ENCODE data around the gene HDAC9. TPM values are rescaled to one million over a fixed set of nuclear protein-coding genes. Genes with fewer than 3 reads are reported as not detected.
A peak's percentile ranks its signal among the peaks of the same experiment; 100 is the strongest.

Gene HDAC9
- total RNA-seq, 1 donor = 55.0 TPM

DNA sequence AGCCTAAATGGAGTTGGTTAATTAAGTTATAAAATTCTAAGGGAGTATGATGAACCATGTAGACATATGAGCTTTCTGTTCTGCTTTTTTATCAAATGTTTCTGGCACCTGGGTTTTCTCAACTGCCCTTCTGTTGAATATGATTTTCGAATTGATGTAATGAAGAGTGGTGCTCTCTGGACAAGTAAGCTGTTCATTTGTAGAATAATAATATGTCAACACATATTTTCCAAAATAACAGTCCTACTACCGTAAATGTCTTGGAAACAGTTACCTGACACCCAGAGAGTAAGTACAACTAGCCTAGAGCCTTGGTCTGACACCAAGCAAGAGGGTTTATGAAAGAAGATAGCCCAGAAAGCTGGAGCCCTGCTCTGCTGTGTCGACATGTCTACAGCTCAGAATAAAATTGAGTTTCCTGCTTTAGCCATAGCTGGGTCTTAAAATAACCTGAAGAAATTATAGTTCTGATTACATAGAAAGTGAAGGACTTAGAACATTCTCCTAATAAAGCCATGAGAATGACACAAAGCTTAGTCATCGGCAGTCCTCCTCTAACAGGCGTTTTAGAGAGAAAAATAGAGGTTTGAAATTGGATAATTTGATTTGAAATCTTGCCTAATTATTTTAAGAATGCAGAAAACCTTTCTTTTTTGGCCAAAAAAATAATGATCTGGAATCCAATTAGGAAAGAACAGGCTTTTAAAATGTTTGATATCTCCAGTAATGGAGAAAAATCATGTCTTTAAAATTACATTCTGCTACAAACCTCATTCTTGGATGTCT is 25.1 kb downstream of the HDAC9 start:
- TF ChIP-seq, protein P1, sequence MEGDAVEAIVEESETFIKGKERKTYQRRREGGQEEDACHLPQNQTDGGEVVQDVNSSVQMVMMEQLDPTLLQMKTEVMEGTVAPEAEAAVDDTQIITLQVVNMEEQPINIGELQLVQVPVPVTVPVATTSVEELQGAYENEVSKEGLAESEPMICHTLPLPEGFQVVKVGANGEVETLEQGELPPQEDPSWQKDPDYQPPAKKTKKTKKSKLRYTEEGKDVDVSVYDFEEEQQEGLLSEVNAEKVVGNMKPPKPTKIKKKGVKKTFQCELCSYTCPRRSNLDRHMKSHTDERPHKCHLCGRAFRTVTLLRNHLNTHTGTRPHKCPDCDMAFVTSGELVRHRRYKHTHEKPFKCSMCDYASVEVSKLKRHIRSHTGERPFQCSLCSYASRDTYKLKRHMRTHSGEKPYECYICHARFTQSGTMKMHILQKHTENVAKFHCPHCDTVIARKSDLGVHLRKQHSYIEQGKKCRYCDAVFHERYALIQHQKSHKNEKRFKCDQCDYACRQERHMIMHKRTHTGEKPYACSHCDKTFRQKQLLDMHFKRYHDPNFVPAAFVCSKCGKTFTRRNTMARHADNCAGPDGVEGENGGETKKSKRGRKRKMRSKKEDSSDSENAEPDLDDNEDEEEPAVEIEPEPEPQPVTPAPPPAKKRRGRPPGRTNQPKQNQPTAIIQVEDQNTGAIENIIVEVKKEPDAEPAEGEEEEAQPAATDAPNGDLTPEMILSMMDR (IDR thresholded peaks at IDR 0.05; ENCODE audit: insufficient read depth, low read length) = no peak
- peak; percentile 72 for DNase-seq (ENCODE audit: low read depth)
- H3K4me3 ChIP-seq (ENCODE audit: low read depth, low read length) = no peak overlapping the region

DNA sequence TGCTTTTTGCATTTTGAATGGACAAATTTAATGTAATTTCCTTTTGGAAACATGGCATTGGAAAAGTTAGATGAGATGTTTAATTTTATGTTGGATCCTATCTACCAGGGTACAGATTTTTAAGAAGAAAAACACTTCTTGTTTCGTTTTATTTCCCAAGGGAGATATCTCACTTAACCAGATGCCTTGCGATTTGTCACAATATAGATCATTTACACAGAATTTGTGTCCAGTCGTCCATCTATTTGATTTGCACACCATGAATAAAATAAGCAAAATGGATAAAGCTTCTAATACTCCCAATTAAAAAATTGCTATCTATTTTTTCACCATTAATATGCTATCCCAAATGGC is 25.7 kb downstream of the HDAC9 start:
- DNase-seq (ENCODE audit: low read depth) = peak; percentile 9
- TF ChIP-seq, protein P1 (IDR thresholded peaks at IDR 0.05; ENCODE audit: insufficient read depth, low read length) = no peak
- H3K4me3 ChIP-seq (ENCODE audit: low read depth, low read length) = no peak overlapping the region

DNA sequence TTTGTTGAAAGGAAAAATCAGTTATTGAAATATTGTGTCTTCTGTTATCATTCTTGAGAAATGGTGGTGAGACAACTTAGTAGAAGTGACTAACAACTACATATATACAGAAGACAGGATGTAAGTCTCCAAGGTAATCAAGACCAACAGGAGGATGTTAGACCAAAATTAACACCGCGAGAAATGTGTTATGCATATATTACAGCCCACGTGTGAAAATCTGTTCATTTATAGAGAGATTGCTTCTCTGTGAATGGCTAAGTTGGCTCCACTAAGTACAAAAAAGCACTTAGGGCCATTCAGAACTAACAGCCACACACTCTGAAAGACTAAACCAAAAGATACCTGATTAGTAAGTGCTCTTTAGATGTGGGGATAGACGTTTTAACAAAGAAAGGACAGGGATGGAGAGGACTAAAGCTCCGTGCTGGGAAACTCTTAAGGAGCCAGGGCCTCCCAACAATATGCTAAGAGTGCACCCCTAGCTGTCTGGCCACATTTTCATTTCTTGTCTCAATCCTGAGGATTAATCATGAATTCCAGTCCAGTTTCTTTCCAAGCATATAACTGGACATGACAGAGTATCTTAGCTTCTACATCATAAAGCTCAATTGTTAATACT is 26.5 kb downstream of the HDAC9 start:
- TF ChIP-seq, protein P1 (IDR thresholded peaks at IDR 0.05; ENCODE audit: insufficient read depth, low read length) = no peak

DNA sequence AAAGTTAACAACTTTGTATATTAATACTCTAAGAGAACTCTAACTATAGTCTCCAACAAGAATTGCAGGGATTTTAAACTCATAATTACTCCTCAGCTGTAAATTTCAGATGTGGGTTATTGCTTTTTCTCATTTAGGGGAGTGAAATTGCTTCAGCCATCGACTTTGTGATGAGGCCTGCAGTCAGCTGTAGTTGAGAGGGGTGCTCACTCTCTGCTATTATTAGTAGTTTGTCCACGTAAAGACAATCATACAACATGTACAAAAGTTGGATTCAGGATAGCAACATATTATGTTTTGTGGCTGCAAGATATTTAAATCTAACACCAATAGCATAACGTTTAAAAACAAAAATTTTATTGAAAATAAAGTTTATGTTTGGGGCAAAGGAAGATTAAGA is 28.7 kb downstream of the HDAC9 start:
- H3K4me3 ChIP-seq (ENCODE audit: low read depth, low read length) = no peak overlapping the region

More for the DNA sequence above, 26.5 kb downstream of the HDAC9 start:
- DNase-seq (ENCODE audit: low read depth) = no peak
- H3K4me3 ChIP-seq (ENCODE audit: low read depth, low read length) = no peak overlapping the region

DNA sequence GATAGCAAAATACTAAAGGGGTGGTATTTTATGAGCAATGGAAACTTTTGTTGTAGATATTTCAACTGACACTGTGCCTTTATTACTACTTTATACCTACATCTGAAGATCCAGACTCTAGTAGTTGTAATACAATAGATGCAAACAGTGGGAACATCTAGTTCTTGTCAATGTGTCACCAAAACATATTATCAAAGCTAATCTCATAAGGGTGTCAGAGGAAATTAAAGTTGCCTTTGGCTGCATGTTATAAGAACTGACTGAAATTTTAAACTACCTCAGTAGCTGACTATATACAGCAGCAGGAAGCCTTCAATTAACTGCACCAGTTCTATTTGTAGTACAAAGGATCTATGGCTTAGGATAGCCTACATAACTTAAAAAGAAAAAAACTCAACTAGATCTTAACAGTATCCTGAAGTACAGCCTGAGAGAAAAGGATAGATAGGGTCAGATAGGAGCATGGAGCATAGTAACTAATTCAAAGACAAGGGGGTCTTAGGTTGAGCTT is 30.9 kb downstream of the HDAC9 start:
- DNase-seq (ENCODE audit: low read depth) = no peak
- TF ChIP-seq, protein P1 (IDR thresholded peaks at IDR 0.05; ENCODE audit: insufficient read depth, low read length) = no peak
- no peak overlapping the region for H3K4me3 ChIP-seq (ENCODE audit: low read depth, low read length)

More for the DNA sequence above, 28.7 kb downstream of the HDAC9 start:
- DNase-seq (ENCODE audit: low read depth) = no peak
- TF ChIP-seq, protein P1 (IDR thresholded peaks at IDR 0.05; ENCODE audit: insufficient read depth, low read length) = no peak

DNA sequence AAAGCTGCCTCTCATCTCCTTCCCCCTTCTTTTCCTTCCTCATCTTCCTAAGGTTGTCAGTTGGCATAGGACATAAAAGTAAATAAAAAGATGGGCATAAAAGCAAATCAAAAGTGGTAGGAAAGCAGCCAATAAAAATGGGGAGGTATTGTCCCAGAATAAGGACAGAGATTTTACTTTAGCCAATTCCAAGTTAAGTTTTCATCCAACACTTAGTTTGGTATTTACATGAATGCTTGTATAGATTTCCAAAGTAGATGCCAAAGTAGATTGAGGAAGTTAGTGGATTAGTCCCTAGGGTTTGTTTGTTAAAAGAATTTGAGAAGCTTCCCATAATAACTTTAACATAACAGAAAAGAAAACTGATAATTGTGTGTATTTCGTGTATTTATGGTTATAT is 33.7 kb downstream of the HDAC9 start:
- no peak overlapping the region for H3K4me3 ChIP-seq (ENCODE audit: low read depth, low read length)
- TF ChIP-seq, protein P1 (IDR thresholded peaks at IDR 0.05; ENCODE audit: insufficient read depth, low read length) = no peak
- no peak for DNase-seq (ENCODE audit: low read depth)

All from fibroblast of the aortic adventitia (primary cell).